ENCODE measurements around the gene SIGLEC7. TPM values are rescaled to one million over a fixed set of nuclear protein-coding genes. Genes with fewer than 3 reads are reported as not detected.

SIGLEC7 gene
- total and polyA plus RNA-seq, 5 donors, result 0.59 to 2.4 (median 1.9) TPM

DNA sequence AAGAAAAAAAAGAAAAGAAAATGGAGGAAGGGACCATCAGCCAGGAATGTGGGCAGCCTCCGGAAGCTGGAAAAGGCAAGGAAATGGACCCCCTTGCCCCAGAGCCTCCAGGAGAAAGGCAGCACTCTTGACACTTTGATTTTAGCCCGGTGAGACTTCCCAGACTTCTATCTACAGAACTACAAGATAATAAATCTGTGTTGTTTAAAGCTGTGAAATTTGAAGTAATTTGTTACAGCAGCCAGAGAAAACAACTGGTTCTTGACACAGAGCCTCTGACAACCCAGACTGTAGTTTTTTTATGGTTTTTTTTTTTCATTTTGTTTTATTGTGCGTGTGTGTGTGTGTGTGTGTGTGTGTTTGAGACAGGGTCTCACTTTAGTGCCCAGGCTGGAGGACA is 41.5 kb upstream of the SIGLEC7 start:
- intact Hi-C loops (cut with DNase I), result no loop called here
- ATAC-seq (no peak), DNase-seq (no peak)
- no peak overlapping the region for H3K4me3 ChIP-seq (ENCODE audit: low read length)
- 51% methylated on average over 3 of the region's 3 CpGs for WGBS
- H3K9me3 ChIP-seq (ENCODE audit: control insufficient read depth, low read length), result no peaks in the 10 kb centered on the region
- no peaks in the 10 kb centered on the region for H3K27me3 ChIP-seq (ENCODE audit: control insufficient read depth, insufficient read depth)
- peaks cover 3% of the 10 kb centered on the region for H3K4me1 ChIP-seq (ENCODE audit: control insufficient read depth, insufficient read depth, low read length)
- no peak overlapping the region for H3K27ac ChIP-seq (ENCODE audit: low read length)

DNA sequence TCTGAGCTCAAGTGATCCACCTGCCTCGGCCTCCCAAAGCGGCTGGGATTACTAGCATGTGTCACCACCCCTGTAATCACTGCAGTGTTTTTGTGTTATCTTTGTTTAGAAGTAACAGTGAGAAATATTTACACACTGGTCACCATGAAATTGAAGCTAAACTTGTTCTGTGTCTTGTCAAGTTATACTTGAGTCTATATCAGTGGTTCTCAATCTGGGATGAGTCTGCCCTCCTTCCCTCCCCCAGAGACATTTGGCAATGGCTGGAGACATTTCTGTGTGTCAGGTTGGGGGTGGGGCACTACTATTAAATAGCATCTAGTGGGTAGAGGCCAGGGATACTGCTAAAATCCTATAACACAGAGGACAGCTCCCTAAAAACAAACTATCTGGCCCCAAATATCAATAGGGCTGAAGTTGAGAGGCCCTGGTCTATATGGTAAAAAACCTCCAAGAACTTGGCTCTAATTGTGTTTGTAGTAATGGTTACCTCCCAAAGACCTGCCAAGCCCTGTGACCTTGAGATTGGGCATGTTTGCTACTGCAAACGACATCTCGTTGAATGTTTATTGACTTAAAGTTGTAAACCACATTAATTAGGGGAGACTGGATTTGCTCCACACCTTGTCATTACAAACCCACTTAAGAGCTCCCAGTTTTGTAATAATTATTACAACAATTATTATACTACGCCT is 40.8 kb upstream of the SIGLEC7 start:
- no peak overlapping the region for H3K27ac ChIP-seq (ENCODE audit: low read length)
- peak in 1 of 2 donors; percentile 18 for ATAC-seq
- WGBS, result 61% methylated on average over 5 of the region's 5 CpGs
- H3K9me3 ChIP-seq (ENCODE audit: control insufficient read depth, low read length), result no peaks in the 10 kb centered on the region
- no peak overlapping the region for H3K4me3 ChIP-seq (ENCODE audit: low read length)
- no peaks in the 10 kb centered on the region for H3K27me3 ChIP-seq (ENCODE audit: control insufficient read depth, insufficient read depth)
- no peak for DNase-seq
- peaks cover 3% of the 10 kb centered on the region for H3K4me1 ChIP-seq (ENCODE audit: control insufficient read depth, insufficient read depth, low read length)
- intact Hi-C loops (cut with DNase I), result no loop called here

DNA sequence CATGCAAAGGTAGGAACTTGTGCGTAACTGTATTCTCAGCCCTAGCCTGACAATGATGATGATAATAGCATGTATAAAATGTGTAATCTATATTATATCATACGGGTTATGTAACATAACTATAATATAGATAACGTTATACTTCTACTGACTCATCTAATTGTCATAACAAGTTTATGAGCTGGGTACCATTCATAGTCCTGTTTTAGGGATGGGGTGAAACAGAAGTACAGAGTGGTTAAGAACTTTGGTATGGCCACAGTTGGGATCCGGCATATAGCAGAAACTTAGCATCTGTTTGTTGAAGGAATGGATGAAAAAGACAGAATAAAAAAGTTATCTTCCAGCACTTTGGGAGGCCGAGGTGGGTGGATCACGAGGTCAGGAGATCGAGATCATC is 39.1 kb upstream of the SIGLEC7 start:
- ATAC-seq, result no peak
- H3K9me3 ChIP-seq (ENCODE audit: control insufficient read depth, low read length), result no peaks in the 10 kb centered on the region
- H3K27ac ChIP-seq (ENCODE audit: low read length), result no peak overlapping the region
- intact Hi-C loops (cut with DNase I), result no loop called here
- no peak for DNase-seq
- 96% methylated on average over 7 of the region's 7 CpGs for WGBS
- no peak overlapping the region for H3K4me3 ChIP-seq (ENCODE audit: low read length)
- no peaks in the 10 kb centered on the region for H3K27me3 ChIP-seq (ENCODE audit: control insufficient read depth, insufficient read depth)
- peaks cover 6% of the 10 kb centered on the region for H3K4me1 ChIP-seq (ENCODE audit: control insufficient read depth, insufficient read depth, low read length)

GRCh38 chr19:51103926-51104341 is 38.2 kb upstream of the SIGLEC7 start:
- DNase-seq (no peak), ATAC-seq (no peak)
- intact Hi-C loops (cut with DNase I), result no loop called here
- peaks cover 6% of the 10 kb centered on the region for H3K4me1 ChIP-seq (ENCODE audit: control insufficient read depth, insufficient read depth, low read length)
- no peak overlapping the region for H3K4me3 ChIP-seq (ENCODE audit: low read length)
- H3K27ac ChIP-seq (ENCODE audit: low read length), result no peak overlapping the region
- H3K9me3 ChIP-seq (ENCODE audit: control insufficient read depth, low read length), result no peaks in the 10 kb centered on the region
- H3K27me3 ChIP-seq (ENCODE audit: control insufficient read depth, insufficient read depth), result no peaks in the 10 kb centered on the region
- WGBS, result 71% methylated on average over 49 of the region's 49 CpGs

DNA sequence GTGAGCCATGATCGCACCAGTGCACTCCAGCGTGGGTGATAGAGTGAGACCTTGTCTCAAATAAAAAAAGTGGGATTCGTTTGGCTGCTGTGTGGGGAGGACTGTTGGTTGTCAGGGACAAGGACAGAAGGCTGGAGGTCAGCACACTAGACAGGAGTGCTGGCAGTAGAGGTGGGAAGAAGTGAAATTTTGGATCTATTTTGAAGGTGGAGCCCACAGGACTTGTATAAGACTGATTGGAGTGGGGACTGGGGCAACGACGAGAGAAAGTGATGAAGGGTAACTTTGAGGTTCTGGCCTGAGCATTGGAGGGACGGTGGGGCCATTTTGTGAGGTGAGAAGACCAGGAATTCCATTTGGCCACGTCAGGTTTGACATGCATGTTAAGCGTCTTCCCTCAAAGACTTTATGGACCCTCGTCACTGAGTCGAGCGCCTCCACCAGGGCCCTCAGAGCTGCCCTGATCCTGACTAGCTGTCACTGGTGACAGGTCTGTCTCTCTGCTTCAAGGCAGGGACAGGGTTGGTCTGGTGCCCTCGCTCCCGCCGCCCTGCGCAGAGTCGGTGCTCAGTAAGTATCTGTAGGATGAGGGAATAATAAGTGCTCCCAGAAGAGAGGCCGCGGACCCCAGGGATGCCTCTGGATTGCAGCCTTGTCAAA is 34.6 kb upstream of the SIGLEC7 start:
- peaks cover 3% of the 10 kb centered on the region for H3K4me1 ChIP-seq (ENCODE audit: control insufficient read depth, insufficient read depth, low read length)
- ATAC-seq, result peak; percentile 3 to 20
- DNase-seq, result no peak
- WGBS, result 17% methylated on average over 18 of the region's 18 CpGs
- intact Hi-C loops (cut with DNase I), result no loop called here
- no peaks in the 10 kb centered on the region for H3K9me3 ChIP-seq (ENCODE audit: control insufficient read depth, low read length)
- peak overlapping the region; percentile 87 for H3K4me3 ChIP-seq (ENCODE audit: low read length)
- H3K27ac ChIP-seq (ENCODE audit: low read length), result peak overlapping the region; percentile 71
- no peaks in the 10 kb centered on the region for H3K27me3 ChIP-seq (ENCODE audit: control insufficient read depth, insufficient read depth)

DNA sequence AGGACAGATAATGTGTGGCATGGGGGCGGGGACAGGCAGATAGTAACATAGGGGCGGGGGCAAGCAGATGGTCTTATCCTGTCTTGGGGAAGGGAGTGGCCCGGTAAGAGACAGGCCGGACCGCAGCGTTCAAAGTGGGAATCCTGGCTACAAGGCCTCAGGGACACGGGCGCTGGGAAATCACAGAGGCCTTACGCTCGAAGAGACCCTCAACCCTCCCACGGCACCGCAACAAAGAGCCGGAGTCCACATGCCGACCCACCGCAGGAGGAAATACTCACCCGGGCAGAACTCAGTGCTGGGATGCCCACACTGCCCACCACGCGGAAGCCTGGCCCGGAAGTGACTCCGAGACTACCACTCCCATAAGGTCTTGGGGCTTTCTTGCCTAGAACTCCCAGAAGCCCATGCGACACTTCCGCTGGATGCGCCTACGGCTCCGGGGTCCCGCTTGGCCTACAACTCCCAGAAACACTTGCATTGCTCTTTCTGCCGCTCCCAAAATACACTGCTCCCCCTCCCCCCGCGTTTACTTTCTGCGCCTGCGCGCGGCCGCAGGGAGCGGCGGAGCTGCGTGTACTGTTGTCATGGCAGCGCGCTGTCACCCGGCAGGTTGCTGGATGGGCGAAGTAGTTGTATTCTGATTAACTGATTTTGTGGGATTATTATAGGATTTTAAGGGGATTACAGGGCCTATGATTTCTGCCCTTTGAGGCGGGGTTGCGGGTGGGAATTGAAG is 33.9 kb upstream of the SIGLEC7 start, which contains the start of gene CTU1:
Gene CTU1 (minus strand): TSS at position 344 of the 739 bp plus-strand sequence. CDS start 3,840 bp downstream, outside the sequence.
- H3K27ac ChIP-seq (ENCODE audit: low read length), result peak within 1 kb of the TSS; percentile 71
- H3K9me3 ChIP-seq (ENCODE audit: control insufficient read depth, low read length), result no peaks in the 10 kb centered on the region
- H3K27me3 ChIP-seq (ENCODE audit: control insufficient read depth, insufficient read depth), result no peaks in the 10 kb centered on the region
- ATAC-seq (peak; percentile 99), DNase-seq (peak; percentile 99)
- intact Hi-C loops (cut with DNase I), result no loop called here
- H3K4me3 ChIP-seq (ENCODE audit: low read length), result peak within 1 kb of the TSS; percentile 87
- under 1% methylated on average over 43 of the region's 43 CpGs for WGBS
- peaks cover 3% of the 10 kb centered on the region for H3K4me1 ChIP-seq (ENCODE audit: control insufficient read depth, insufficient read depth, low read length)

- peak overlapping the region; percentile 78 for H3K4me3 ChIP-seq (ENCODE audit: low read length)
- no peaks in the 10 kb centered on the region for H3K27me3 ChIP-seq (ENCODE audit: control insufficient read depth, insufficient read depth)
- H3K27ac ChIP-seq (ENCODE audit: low read length), result peak overlapping the region; percentile 24
- H3K9me3 ChIP-seq (ENCODE audit: control insufficient read depth, low read length), result no peaks in the 10 kb centered on the region
- WGBS, result 3% methylated on average over 15 of the region's 15 CpGs
- no peak for DNase-seq
- H3K4me1 ChIP-seq (ENCODE audit: control insufficient read depth, insufficient read depth, low read length), result peaks cover 3% of the 10 kb centered on the region
- peak; percentile 65 to 70 for ATAC-seq
- intact Hi-C loops (cut with DNase I), result no loop called here
These were observed 33.3 kb upstream of the SIGLEC7 start for GRCh38 chr19:51108805-51109146.

- no peaks in the 10 kb centered on the region for H3K27me3 ChIP-seq (ENCODE audit: control insufficient read depth, insufficient read depth)
- peaks cover 3% of the 10 kb centered on the region for H3K4me1 ChIP-seq (ENCODE audit: control insufficient read depth, insufficient read depth, low read length)
- ATAC-seq (no peak), DNase-seq (no peak)
- no peak overlapping the region for H3K4me3 ChIP-seq (ENCODE audit: low read length)
- WGBS, result 83% methylated on average over 1 of the region's 1 CpG
- H3K9me3 ChIP-seq (ENCODE audit: control insufficient read depth, low read length), result no peaks in the 10 kb centered on the region
- no peak overlapping the region for H3K27ac ChIP-seq (ENCODE audit: low read length)
- intact Hi-C loops (cut with DNase I), result no loop called here
These were observed 31.5 kb upstream of the SIGLEC7 start for GRCh38 chr19:51110666-51110971.

DNA sequence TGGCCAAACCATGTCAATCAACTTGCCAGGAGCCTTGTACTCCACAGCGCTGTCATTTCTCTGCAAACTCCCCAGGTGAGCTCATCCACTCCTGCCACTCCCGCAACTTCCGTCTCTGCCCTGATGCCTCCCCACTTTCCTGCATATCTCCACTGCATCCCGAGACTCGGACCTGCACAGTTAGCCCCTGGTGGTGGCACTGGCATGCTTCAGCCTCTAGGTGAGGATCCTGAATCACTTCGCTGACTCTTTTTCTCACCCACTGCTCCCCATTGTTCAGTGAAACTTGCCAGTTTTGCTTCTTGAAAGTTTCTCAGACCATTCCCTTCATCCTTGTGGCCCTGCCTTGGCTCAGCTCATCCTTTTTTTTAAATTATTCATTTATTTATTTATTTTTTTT is 30.5 kb upstream of the SIGLEC7 start:
- ATAC-seq (no peak), DNase-seq (no peak)
- Histone ChIP-seq H3K27ac (ENCODE audit: low read length) (no peak overlapping the region), H3K27me3 (ENCODE audit: control insufficient read depth, insufficient read depth) (no peaks in the 10 kb centered on the region), H3K9me3 (ENCODE audit: control insufficient read depth, low read length) (no peaks in the 10 kb centered on the region), H3K4me3 (ENCODE audit: low read length) (no peak overlapping the region), H3K4me1 (ENCODE audit: control insufficient read depth, insufficient read depth, low read length) (peaks cover 3% of the 10 kb centered on the region)
- whole genome bisulfite sequencing, result 42% methylated on average over 6 of the region's 6 CpGs
- intact Hi-C loops (cut with DNase I), result no loop called here

GRCh38 chr19:51114087-51114729 is 27.9 kb upstream of the SIGLEC7 start:
- no peak overlapping the region for H3K27ac ChIP-seq (ENCODE audit: low read length)
- H3K27me3 ChIP-seq (ENCODE audit: control insufficient read depth, insufficient read depth), result no peaks in the 10 kb centered on the region
- H3K9me3 ChIP-seq (ENCODE audit: control insufficient read depth, low read length), result no peaks in the 10 kb centered on the region
- DNase-seq (peak in 1 of 3 donors; percentile 2), ATAC-seq (no peak)
- H3K4me3 ChIP-seq (ENCODE audit: low read length), result no peak overlapping the region
- no peaks in the 10 kb centered on the region for H3K4me1 ChIP-seq (ENCODE audit: control insufficient read depth, insufficient read depth, low read length)
- 77% methylated on average over 6 of the region's 6 CpGs for WGBS
- intact Hi-C loops (cut with DNase I), result no loop called here
